ENCODE results near the gene EIF4E3. TPM values are rescaled to one million over a fixed set of nuclear protein-coding genes. Genes with fewer than 3 reads are reported as not detected.

Gene EIF4E3
- total RNA-seq = 65.3 and 66.2 TPM in 2 replicates

DNA sequence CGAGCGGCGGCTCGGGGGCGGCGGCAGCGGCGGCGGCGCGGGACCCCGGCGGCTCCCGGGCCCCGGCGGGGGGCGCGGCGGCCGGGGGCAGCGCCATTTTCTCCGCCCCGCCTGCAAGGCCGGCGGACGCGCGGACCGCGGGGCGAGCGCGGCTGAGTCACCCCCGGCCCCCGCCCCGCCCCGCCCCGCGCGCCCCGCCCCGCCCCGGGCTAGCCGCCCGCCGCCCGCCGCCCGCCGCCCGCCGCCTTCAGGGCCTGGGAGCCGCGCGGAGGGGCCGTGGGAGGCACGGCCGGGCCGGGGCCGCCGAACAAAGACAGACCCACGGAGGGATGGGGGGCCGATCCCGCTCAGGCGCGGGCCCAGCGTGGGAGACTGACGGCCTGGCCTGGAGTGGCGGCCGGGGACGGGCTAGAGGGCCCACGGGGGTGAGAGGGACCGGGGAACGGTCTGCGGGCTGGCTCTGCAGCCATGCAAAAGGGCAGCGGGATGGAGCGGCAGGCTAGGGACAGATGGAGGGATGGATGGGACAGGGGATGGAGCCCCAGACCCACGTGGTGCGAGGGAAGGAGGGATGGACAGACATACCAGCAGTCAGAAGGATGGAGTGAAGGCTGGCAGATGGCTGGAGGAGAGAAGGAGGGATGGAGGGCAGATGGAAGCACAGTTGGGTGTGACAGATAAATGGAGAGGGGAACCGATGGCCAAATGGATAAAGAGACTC, at the start of gene EIF4E3:
Gene EIF4E3 (minus strand): TSS at position 132 of the 721 bp plus-strand sequence. CDS start 35 bp downstream, at position 97.
- intact Hi-C loops (cut with micrococcal nuclease) = loop anchor here (2.0 to 10.0 kb wide), 5 partner anchors 59 to 661 kb away; partner anchors contain the start of gene PROK2

DNA sequence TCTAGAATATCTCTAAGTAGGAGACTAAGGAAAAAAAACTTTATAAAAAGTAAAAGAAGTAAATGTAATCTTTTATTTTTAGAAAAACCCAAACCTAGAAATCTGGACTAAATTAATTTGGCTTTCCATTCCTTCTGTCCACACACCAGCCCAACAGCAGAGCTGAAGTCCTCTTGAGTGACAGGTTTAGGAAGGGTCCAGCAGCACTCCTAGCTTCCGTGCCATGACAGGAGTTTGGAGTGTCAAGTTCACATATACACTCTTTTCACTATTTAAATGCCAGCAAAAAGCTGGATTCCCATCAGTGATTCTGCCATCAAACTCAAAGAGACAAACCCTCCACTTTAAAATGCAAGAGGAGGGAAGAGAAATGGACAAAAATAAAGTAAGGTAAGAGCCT, 46.7 kb upstream of the EIF4E3 start:
- intact Hi-C loops (cut with micrococcal nuclease) = no loop called here

DNA sequence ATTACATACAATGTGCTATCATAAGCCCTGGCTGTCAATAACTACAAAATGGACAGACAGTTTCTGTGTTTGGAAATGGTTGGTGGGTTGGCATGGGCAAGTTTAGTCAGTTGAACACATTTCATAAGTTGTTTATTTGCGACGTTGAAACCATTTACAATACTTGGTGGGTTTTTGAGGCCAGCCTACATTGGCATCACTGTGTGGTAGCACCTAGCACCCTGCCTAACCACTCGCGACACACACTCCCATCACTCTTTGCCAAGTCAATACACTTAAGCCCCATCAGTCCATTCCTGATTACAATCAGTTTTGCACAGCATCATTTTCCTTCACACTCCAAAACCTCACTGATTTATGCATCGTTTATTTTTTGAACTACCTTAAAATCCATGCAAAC, 45.9 kb upstream of the EIF4E3 start:
- intact Hi-C loops (cut with micrococcal nuclease) = no loop called here

DNA sequence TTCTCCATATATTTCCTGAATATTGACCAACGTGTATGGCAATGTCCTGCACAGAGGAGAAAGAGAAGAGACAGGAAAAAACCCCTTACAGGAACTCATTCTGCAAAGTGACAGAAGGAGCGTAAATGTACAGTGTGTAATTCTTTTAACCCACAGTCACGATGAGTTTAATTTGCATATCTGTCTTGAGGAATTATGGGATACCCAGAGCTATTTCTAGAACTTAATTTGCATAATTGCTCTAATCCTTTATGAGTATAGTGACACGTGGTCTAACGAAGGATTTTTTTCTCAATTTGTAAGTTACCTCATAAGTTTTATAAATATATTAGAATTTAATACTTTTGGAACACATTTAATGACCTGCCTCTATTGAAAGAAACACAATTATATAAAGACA, 38.2 kb upstream of the EIF4E3 start:
- intact Hi-C loops (cut with micrococcal nuclease) = no loop called here

- intact Hi-C loops (cut with micrococcal nuclease) = no loop called here
Measured at GRCh38 chr3:71760140-71760539, 34.9 kb upstream of the EIF4E3 start.

DNA sequence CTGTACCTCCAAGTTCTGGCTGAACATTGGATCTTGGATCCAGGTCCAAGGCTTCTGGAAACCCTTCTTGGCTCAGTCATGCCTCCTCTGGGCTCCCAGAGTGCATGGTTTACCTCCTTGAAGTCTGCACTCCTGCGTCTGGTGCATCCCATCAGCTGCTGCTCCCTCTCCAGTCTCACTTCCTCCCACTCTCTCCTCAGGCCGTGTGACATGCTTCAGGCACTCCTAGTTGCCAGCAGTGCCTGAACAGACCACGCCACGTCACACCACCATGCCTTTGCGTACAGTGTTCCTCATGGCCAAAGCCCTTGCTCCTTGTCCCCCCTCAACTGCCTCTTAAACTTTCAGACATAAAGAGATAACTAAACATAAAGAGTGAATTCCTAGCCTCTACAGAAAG, 34.2 kb upstream of the EIF4E3 start:
- intact Hi-C loops (cut with micrococcal nuclease) = no loop called here

DNA sequence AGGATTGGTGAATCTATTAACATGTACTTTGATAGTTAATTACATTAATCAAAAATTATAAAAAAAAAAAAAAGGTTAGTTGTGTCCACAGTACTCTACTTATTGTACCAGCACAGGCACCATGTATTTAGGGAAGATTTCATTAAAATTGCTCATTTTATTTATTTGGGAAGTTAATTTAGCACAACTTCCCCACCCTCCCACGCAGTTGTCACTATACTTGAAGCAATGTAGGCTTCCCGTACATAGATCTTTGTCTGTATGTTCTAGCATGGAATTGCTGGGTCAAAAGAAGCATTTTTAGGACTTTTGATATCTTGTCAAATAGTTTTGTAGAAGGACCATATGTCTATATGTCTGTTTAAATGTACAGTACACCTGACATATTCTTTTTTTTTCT, 32.9 kb upstream of the EIF4E3 start:
- intact Hi-C loops (cut with micrococcal nuclease) = no loop called here

- intact Hi-C loops (cut with micrococcal nuclease) = no loop called here
Measured at GRCh38 chr3:71754610-71755253, 29.5 kb upstream of the EIF4E3 start.

DNA sequence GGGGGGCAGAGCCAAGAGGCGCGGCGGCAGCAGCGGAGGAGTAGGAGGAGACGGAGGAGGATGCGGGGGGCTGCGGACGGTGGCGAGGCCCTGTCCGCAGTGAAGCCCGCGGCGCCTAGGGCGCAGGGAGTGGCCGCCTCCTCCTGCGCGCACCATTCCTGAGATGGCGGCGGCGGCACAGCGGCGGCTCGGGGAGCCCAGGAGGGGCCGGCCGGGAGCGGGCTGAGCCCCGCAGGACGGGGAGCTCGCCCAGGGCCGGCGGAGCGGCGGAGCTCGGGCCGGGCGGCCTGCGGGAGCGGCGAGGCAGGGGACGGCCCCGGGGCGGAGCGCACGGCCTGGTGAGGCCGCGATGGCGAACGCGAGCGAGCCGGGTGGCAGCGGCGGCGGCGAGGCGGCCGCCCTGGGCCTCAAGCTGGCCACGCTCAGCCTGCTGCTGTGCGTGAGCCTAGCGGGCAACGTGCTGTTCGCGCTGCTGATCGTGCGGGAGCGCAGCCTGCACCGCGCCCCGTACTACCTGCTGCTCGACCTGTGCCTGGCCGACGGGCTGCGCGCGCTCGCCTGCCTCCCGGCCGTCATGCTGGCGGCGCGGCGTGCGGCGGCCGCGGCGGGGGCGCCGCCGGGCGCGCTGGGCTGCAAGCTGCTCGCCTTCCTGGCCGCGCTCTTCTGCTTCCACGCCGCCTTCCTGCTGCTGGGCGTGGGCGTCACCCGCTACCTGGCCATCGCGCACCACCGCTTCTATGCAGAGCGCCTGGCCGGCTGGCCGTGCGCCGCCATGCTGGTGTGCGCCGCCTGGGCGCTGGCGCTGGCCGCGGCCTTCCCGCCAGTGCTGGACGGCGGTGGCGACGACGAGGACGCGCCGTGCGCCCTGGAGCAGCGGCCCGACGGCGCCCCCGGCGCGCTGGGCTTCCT, 28.8 kb upstream of the EIF4E3 start, which contains the start of gene GPR27:
Gene GPR27 (plus strand): TSS at position 155 of the 909 bp plus-strand sequence. CDS start 195 bp downstream, at position 350.
- intact Hi-C loops (cut with micrococcal nuclease) = no loop called here

DNA sequence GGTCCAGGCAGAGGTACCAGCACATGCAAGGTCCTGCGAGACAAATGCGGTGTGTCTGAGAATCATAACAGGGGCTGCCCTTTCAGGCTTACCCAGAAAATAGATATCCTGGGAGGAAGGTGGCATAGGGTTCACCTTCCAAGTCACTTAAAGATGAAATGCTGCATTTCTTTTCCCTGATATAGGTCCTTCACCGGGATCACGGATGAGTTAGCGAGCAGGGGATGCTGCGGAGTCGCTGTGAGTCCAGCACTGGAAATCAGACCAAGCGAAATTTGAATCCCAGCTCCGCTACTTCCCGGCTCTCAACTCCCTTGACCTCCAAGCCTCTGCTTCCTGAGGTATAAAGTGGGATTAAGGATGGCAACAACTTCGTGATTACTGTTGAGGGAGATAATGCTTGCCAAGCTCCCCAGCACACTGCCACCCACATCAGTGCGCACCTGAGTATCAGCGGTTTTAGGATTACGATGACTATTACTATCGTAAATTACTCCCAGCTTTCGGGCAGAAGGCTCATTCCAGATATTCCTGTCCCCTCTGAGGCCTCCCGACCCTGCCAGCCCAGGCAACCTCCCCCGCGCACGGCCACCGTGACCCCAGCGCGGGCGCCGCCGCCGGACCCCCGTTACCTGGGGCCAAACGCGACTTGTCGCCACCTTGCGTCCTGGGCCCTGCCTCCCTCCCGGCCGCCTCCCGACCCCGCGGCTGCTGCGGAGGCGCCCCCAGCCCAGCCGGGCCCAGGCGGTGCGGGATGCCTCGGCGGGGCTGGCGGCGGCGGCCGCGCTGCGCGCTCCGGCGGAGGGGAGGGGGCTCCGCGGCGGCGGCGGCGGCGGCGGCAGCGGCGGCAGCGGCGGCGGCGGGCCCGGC, 27.9 kb upstream of the EIF4E3 start:
- intact Hi-C loops (cut with micrococcal nuclease) = no loop called here

DNA sequence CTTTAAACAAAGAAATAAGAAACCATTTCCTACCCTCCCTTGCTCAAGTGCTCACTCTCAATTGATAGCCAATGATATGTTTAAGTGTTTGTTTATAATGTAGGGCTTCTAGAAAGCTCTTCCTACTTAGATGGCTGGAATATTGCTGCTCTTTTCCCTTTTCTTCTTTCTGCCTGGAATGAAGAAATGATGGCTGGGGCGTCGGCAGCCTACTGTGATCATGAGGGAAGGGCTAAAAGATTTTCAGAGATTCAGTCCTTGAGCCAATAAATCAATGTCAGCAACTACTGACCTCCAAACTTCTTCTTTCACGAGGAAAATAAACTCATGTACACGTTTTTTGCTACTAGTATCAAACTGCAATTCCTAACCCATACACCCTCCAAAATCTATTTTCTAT, 26.4 kb upstream of the EIF4E3 start:
- intact Hi-C loops (cut with micrococcal nuclease) = no loop called here

DNA sequence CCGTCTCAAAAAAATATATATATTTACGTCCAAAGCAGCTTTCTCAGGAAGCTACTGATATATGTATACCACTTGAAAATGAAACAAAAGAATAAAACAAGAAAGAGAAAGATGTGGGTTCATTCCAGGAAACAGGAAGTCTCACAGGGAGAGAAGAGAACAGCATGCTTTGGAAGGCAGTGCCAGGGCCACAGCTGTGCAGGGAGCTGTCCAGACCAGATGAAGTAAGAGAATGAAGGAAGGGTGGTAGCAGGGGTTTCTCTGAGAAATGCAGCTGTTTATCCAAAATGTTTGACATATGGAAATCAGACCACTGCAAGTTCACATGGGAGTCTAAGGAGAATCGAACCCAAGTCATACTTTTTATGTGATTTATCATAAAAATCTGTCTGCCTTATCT, 19.5 kb upstream of the EIF4E3 start:
- intact Hi-C loops (cut with micrococcal nuclease) = no loop called here

DNA sequence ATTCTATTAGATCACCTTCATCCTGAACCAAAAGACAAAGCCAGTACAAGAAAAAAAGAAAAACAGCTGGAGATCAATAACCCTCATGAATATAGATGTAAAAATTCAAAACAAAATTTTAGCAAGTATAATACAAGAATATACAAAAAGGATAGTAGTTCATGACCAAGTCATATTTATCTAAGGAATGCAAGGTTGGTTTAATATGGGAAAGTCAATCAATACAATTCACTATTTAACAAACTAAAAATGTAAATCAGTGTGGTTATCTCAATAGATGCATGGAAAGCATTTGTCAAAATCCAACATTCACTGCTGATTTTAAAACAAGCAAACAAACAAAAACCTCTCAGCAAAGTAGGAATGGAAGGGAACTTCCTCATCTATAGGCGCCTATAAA, 17.4 kb upstream of the EIF4E3 start:
- intact Hi-C loops (cut with micrococcal nuclease) = no loop called here

DNA sequence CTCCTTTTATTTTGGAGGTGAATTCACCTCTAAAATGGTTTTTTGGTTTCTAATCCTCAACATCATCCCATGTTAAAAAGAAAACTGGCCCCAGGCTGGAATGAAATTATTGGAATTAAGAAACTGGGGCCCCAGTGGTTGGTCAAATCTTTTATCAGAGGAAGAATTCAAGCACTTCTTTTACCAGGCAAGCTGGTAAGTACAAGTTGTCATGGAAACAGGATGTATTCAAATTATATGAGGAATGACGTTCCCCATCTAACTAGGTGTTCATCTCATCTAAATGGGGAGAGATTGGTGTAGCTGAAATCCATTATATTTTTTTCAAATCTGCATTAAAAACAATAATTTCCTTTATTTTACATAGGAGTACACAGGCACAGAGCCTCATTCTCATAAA, 9.7 kb upstream of the EIF4E3 start:
- intact Hi-C loops (cut with micrococcal nuclease) = no loop called here

- intact Hi-C loops (cut with micrococcal nuclease) = no loop called here
Measured at GRCh38 chr3:71733319-71733718, 8.1 kb upstream of the EIF4E3 start.

DNA sequence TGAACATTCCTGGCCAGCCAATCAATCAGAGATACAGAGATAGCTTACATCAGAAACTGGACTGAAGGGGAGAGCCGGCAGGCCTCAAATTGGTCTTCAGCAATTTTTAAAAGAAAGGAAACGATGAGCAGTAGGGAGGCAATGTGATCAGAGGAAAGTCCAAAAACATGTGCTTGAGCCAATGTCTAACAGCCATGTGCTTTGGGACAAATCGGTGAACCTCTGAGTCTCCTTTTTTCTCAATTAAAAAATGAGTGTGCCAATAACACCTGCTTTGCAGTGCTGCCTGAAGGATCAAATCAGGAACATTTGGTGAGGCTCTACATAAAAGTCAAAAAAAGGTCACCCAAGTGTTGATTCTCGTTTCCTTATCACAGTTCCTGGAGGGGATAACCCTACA, 7.4 kb upstream of the EIF4E3 start:
- intact Hi-C loops (cut with micrococcal nuclease) = no loop called here

DNA sequence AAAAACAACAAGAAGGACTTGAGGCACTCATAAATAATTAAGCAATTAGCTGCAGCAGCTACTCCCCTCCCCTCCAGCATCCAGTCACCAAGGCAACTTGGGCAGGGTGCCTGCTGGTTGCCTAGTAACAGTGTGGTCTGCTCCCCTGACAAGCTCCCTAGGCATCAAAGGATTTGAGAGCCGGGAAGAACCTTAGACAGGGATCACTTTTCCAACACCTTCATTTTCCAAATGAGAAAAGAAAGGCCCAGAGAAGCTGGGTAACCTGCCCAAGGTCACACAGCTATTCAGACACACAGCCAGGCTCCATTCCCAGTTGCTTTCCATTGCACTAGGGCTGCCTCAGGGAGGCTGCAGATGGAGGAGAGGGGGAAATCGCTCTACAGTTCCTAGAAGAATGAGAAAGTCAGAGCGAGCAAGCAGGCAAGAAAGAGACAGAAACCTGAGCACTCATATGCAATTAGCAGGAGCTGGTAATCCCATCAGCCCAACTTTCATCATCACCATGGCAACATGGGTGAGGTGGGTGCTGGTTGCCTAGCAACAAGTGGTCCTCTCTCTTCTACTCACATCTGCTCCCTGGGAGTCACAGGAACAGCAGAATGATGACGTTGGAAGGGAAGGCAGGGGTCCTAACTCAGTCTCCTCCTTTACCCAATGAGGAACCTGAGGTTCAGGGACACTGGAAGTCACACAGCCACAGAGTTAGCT, 3.6 kb upstream of the EIF4E3 start:
- intact Hi-C loops (cut with micrococcal nuclease) = loop anchor here (5.0 to 10.0 kb wide), 3 partner anchors 234 to 501 kb away; no protein-coding TSS in a partner anchor

GRCh38 chr3:71726146-71726545, 944 bp upstream of the EIF4E3 start:
- intact Hi-C loops (cut with micrococcal nuclease) = loop anchor here (1.0 to 10.0 kb wide), 4 partner anchors 231 to 721 kb away; no protein-coding TSS in a partner anchor

DNA sequence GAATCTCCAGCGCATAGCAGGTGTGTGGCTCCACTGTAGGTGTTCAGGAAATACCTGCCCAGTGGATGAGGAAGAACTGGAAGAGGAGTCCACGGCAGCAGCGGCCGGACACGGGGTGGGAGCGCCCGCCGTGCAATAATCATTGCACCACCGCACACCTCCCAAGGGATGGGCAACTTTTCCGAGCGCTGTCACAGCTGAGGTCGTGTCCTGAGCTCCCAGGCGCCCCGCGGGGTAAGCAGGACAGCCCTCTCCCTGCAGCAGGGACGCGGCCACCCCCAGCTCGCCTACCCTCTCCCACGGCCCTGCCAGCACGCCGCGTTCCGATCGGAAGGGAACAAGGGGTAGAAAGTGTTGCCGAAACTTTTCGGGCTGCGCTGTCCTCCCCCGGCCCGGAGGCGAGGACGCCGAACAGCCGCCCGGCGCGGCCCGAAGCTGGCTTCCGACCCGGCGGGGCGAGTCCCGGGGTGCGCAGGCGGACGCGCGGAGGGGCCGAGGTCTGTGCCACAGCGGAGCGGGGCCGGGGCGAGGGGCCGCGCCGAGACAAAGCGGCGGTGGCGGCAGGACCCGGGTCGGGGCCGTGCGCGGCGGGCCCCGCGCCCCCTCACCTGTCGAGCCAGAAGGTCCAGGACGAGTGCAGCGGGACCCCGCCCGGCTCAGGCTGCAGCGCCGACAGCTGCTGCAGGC, 475 bp downstream of the EIF4E3 start:
- intact Hi-C loops (cut with micrococcal nuclease) = loop anchor here (2.0 to 10.0 kb wide), 8 partner anchors 60 to 1033 kb away; partner anchors contain the start of gene PROK2
